Mesothelial cell of epicardium (in vitro differentiated cells): Measurements from ENCODE around the gene DCAF11. TPM values are rescaled to one million over a fixed set of nuclear protein-coding genes. Genes with fewer than 3 reads are reported as not detected.

ENCODE experiments used
- DNase-seq, 2 experiments: peaks; one replicate each; pipeline ENCODE4 v3.0.0; 2021; ENCODE audit warnings: low spot score in 2 of 2; ENCODE audit not compliant: unreplicated experiment in 2 of 2
- H3K27ac Mint-ChIP-seq: 2 replicates; pipeline ENCODE4 v1.8.0; 2021; ENCODE audit warnings: mixed read lengths
- H3K27me3 Mint-ChIP-seq: 2 replicates; pipeline ENCODE4 v1.8.0; 2021; ENCODE audit warnings: low read depth, mixed read lengths
- H3K36me3 Mint-ChIP-seq: 2 replicates; pipeline ENCODE4 v1.8.0; 2021; ENCODE audit warnings: mixed read lengths
- H3K4me1 Mint-ChIP-seq: 2 replicates; pipeline ENCODE4 v1.8.0; 2021; ENCODE audit warnings: mixed read lengths
- H3K4me3 Mint-ChIP-seq: 2 replicates; pipeline ENCODE4 v1.8.0; 2021; ENCODE audit warnings: mild to moderate bottlenecking, moderate library complexity, mixed read lengths
- H3K9me3 Mint-ChIP-seq: 2 replicates; pipeline ENCODE4 v1.8.0; 2021; ENCODE audit warnings: mixed read lengths
- total RNA-seq: library from RNA; stranded (reverse); gene quantifications from 3 replicates; pipeline ENCODE4 v1.2.1, GENCODE V29; 2021
- TF ChIP-seq, protein P1 (sequence below): fragments of 200-600 bp; sonication (generic); IDR thresholded peaks from one replicate; pipeline ENCODE4 v1.5.0; 2021; ENCODE audit warnings: antibody characterized with exemption; ENCODE audit not compliant: unreplicated experiment

The DCAF11 gene
- total RNA-seq, 1 donor from 2014 or later, result 62.3 TPM

DNA sequence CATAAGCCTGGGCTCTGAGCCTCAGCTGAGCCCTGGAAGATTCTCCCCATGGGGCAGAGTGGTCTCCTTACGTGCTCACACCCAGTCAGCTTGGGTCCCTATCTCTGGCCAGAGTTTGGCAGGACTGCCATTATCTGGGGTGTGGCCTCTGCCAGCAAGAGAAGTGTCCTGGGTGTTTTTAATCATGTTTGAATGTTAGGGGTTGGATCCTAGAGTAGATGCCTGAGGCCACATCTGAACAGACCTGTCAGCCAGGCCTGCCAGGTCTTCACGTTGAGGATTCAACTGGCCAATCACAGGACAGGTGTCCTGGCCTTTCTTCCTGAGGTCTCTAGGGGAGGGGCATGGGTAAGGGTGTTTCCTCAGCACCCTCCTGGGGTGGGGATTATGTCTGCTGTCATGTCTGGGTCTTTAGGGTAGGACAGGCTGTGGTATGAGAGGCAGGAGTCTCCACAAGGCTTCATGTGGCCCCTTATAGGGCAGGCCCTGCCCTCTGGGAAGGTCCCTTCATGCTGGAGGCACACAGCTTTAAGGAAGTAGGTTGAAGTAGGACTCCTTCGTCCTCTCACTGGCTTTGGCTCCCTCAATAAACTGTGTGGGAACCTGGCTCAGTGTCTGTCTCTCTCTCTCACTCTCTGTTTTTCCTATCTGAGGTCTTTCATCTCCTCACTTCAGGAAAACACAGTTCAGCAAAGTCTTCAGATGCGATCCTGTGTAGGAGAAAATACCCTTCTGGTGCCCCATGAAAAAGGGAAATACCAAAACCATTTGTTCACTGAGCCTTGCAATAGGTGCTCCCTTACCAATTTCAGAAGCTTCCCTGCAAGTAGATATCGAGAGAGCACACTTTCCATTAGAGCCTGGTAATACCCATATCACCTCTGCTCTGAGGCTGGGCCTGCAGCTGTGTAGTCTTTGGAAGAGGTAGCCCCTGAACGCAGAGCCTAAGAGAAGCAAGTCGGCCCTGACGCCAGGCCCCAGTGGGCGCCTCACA is 9.1 kb downstream of the DCAF11 start:
- no peaks in the 10 kb centered on the region for H3K9me3 Mint-ChIP-seq
- peaks cover 31% of the 10 kb centered on the region for H3K36me3 Mint-ChIP-seq
- TF ChIP-seq, protein P1, sequence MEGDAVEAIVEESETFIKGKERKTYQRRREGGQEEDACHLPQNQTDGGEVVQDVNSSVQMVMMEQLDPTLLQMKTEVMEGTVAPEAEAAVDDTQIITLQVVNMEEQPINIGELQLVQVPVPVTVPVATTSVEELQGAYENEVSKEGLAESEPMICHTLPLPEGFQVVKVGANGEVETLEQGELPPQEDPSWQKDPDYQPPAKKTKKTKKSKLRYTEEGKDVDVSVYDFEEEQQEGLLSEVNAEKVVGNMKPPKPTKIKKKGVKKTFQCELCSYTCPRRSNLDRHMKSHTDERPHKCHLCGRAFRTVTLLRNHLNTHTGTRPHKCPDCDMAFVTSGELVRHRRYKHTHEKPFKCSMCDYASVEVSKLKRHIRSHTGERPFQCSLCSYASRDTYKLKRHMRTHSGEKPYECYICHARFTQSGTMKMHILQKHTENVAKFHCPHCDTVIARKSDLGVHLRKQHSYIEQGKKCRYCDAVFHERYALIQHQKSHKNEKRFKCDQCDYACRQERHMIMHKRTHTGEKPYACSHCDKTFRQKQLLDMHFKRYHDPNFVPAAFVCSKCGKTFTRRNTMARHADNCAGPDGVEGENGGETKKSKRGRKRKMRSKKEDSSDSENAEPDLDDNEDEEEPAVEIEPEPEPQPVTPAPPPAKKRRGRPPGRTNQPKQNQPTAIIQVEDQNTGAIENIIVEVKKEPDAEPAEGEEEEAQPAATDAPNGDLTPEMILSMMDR, result no peak

DNA sequence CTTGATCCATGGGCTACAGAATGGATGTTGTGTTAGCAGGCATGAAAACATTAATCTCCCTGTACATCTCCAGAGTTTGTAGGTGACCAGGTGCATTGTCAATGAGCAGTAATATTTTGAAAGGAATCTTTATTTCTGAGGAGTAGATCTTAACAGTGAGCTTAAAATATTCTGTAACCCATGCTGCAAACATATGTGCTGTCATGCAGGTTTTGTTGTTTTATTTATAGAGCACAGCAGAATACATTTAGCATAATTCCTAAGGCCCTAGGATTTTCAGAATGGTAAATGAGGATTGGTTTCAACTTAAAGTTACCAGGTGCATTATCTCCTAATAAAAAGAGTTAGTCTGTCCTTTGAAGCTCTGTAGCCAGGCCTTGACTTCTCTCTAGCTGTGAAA is 12.4 kb downstream of the DCAF11 start:
- Mint-ChIP-seq H3K27me3 (no peaks in the 10 kb centered on the region), H3K36me3 (peaks cover 13% of the 10 kb centered on the region), H3K4me3 (no peak overlapping the region)

More for the DNA sequence above, 9.1 kb downstream of the DCAF11 start:
- Mint-ChIP-seq H3K27me3 (no peaks in the 10 kb centered on the region), H3K27ac (no peak overlapping the region), H3K4me1 (no peaks in the 10 kb centered on the region), H3K4me3 (no peak overlapping the region)
- DNase-seq, result no peak

DNA sequence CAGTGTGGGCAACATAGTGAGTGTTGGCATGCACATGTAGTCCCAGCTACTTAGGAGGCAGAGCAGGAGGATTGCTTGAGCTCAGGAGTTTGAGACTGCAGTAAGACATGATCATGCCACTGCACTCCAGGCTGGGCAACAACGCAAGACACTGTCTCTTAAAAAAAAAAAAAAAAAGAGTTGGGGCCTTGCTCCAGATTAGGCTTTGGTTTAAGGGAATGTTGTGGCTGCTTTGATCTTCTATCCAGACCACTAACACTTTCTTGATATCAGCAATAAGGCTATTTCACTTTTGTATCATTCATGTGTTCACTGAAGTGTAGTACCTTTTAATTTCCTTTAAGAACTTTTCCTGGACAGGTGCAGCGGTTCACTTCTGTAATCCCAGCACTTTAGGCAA is 13.1 kb downstream of the DCAF11 start:
- Mint-ChIP-seq H3K4me1 (no peaks in the 10 kb centered on the region), H3K27me3 (no peaks in the 10 kb centered on the region), H3K4me3 (no peak overlapping the region), H3K9me3 (no peaks in the 10 kb centered on the region), H3K27ac (no peak overlapping the region), H3K36me3 (peaks cover 13% of the 10 kb centered on the region)
- TF ChIP-seq, protein P1, result no peak
- no peak for DNase-seq

More for the DNA sequence above, 12.4 kb downstream of the DCAF11 start:
- Mint-ChIP-seq H3K27ac (no peak overlapping the region), H3K9me3 (no peaks in the 10 kb centered on the region), H3K4me1 (no peaks in the 10 kb centered on the region)
- DNase-seq, result no peak
- TF ChIP-seq, protein P1, result no peak

DNA sequence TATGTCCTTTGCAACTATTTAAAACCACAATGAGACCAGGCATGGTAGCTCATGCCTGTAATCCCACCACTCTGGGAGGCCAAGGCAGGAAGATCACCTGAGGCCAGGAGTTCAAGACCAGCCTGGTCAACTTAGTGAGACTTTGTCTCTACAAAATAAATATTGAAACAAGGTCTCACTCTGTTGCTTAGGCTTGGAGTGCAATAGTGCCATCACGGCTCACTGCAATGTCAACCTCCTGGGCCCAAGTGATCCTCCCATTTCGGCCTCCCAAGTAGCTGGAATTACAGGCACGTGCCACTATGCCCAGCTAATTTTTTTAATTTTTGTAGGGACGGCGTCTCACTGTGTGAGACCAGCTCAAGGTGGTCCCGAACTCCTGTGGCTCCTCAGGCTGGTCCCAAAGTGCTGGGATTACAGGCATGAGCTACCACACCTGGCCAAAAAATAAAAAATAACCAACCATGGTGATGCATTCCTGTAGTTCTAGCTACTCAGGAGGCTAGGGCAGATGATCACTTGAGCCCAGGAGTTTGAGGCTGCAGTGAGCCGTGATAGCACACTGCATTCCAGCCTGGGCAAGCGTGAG is 14.9 kb downstream of the DCAF11 start:
- no peak overlapping the region for H3K4me3 Mint-ChIP-seq

DNA sequence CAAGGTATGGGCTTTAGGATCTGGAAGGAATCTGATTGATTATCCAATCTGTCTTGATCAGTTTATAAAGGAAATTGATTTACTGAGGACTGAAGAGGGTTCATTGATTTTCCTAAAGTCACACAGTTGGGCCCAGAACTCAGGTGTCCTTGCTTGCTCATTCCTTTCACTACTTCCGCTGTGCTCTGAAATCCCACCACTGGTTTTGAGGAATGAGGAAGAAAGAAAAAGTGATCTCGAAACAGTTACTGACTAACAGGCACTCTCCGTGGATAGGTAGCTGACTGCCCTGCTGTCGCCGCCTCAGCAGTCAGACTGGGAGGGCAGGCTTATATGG is 15.8 kb downstream of the DCAF11 start, which contains the start of gene FITM1:
TSS of gene FITM1 (plus strand) at position 280 of the 337 bp plus-strand sequence. CDS start 905 bp downstream, outside the sequence.
- peaks cover under 1% of the 10 kb centered on the region for H3K36me3 Mint-ChIP-seq
- H3K27me3 Mint-ChIP-seq, result no peaks in the 10 kb centered on the region
- no peak for DNase-seq
- H3K9me3 Mint-ChIP-seq, result no peaks in the 10 kb centered on the region
- H3K4me1 Mint-ChIP-seq, result peaks cover 3% of the 10 kb centered on the region
- TF ChIP-seq, protein P1, result no peak
- H3K27ac Mint-ChIP-seq, result no peak within 1 kb of the TSS
- H3K4me3 Mint-ChIP-seq, result no peak within 1 kb of the TSS

More for the DNA sequence above, 14.9 kb downstream of the DCAF11 start:
- TF ChIP-seq, protein P1, result no peak
- Mint-ChIP-seq H3K27ac (no peak overlapping the region), H3K9me3 (no peaks in the 10 kb centered on the region), H3K27me3 (no peaks in the 10 kb centered on the region), H3K36me3 (peaks cover 3% of the 10 kb centered on the region), H3K4me1 (no peaks in the 10 kb centered on the region)
- no peak for DNase-seq
